K562 (cell line): Measurements from ENCODE around the gene FOXR1. TPM values are rescaled to one million over a fixed set of nuclear protein-coding genes. Genes with fewer than 3 reads are reported as not detected.

Experiments
- ATAC-seq: fragments of 200-7000 bp; cut with Tn5 transposase; 3 replicates; pipeline ENCODE4 v1.9.1; 2020; ENCODE audit warnings: moderate library complexity
- BruUV-seq: library from RNA; stranded (reverse); fragments of 400-500 nt; replicated peaks from 2 replicates; lab custom pipeline; 2021; lab: Mats Ljungman, UMichigan
- CTCF ChIA-PET: fragments of 300-600 bp; formaldehyde crosslinking; extraction: SDS; loops from one replicate; lab custom pipeline; 2021; ENCODE audit warnings: low intra/inter-chr PET ratio; lab: Yijun Ruan, JAX
- POLR2A ChIA-PET: fragments of 300-600, 350-650 bp; sonication (Branson Sonifier 250); formaldehyde crosslinking; extraction: SDS; loops from one replicate; lab custom pipeline; 2021; ENCODE audit warnings: antibody characterized with exemption, inconsistent platforms; lab: Yijun Ruan, JAX
- DNase-seq, 4 experiments: peaks; one replicate each; pipeline versions ENCODE4 v3.0.0 to v3.0.0-alpha.2; 2011 to 2018; ENCODE audit warnings: low spot score in 3 of 4, mixed read lengths in 3 of 4; ENCODE audit errors: extremely low read depth in 1 of 4
- FAIRE-seq: peaks from 2 replicates; lab custom pipeline; 2011; peaks lifted over from hg19 to GRCh38; lab: Jason Lieb, UNC
- H2AFZ ChIP-seq: 2 replicates; pipeline ENCODE4 v1.6.0; 2011; ENCODE audit warnings: low read depth, low read length, control low read depth, inconsistent platforms
- H3K27ac ChIP-seq: fragments of 200-600 bp; 3 replicates; pipeline ENCODE4 v1.8.0; 2011; ENCODE audit warnings: low read depth, mild to moderate bottlenecking, control low read depth, inconsistent platforms, low read length, moderate library complexity, mixed read lengths; ENCODE audit errors: extremely low read depth
- H3K27me3 ChIP-seq, 2 experiments: fragments of 300-600 bp in 1 of 2; 2 replicates in 1 of 2; 3 replicates in 1 of 2; pipeline versions ENCODE4 v1.6.0 to v1.8.0; 2011; ENCODE audit warnings: inconsistent platforms in 2 of 2, low read length in 2 of 2, mild to moderate bottlenecking in 1 of 2, mixed read lengths in 1 of 2, moderate library complexity in 1 of 2; ENCODE audit not compliant: control insufficient read depth in 2 of 2, insufficient read depth in 2 of 2
- H3K36me3 ChIP-seq: fragments of 300-600 bp; 3 replicates; pipeline ENCODE4 v1.8.0; 2011; ENCODE audit warnings: mild to moderate bottlenecking, low read length, inconsistent platforms; ENCODE audit not compliant: control insufficient read depth, insufficient read depth
- H3K4me1 ChIP-seq, 2 experiments: fragments of 200-600 bp in 1 of 2; replicated peaks in 1 of 2; 2 replicates in 1 of 2; 3 replicates in 1 of 2; pipeline versions ENCODE4 v1.5.1 to v1.8.0; 2011; ENCODE audit warnings: inconsistent platforms in 2 of 2, low read length in 2 of 2, mild to moderate bottlenecking in 1 of 2, mixed read lengths in 1 of 2, moderate library complexity in 1 of 2; ENCODE audit not compliant: control insufficient read depth in 2 of 2, insufficient read depth in 2 of 2
- H3K4me2 ChIP-seq: 2 replicates; pipeline ENCODE4 v1.6.1; 2011; ENCODE audit warnings: low read length, control low read depth, inconsistent platforms, mixed read lengths; ENCODE audit not compliant: insufficient read depth
- H3K4me3 ChIP-seq: fragments of 200-600 bp; sonication (generic), shearing (Covaris generic); 2 replicates; pipeline ENCODE4 v1.5.1; 2016; ENCODE audit warnings: control low read depth, inconsistent platforms
- H3K79me2 ChIP-seq: fragments of 200-600 bp; 3 replicates; pipeline ENCODE4 v1.8.0; 2011; ENCODE audit warnings: low read length, inconsistent platforms; ENCODE audit not compliant: control insufficient read depth, insufficient read depth
- H3K9ac ChIP-seq, 2 experiments: 2 replicates each; pipeline versions ENCODE4 v1.6.0 to v1.6.1; 2011; ENCODE audit warnings: low read depth in 2 of 2, low read length in 2 of 2, control low read depth in 1 of 2, inconsistent platforms in 1 of 2, mild to moderate bottlenecking in 1 of 2, mixed read lengths in 1 of 2; ENCODE audit not compliant: insufficient read depth in 1 of 2
- H3K9me1 ChIP-seq: one replicate; pipeline ENCODE4 v1.6.0; 2011; ENCODE audit warnings: inconsistent platforms, mild to moderate bottlenecking, low read length, moderate library complexity; ENCODE audit not compliant: control insufficient read depth, insufficient read depth
- H3K9me3 ChIP-seq: replicated peaks from 2 replicates; pipeline ENCODE4 v1.5.1; 2011; ENCODE audit warnings: low read depth, low read length, inconsistent platforms; ENCODE audit not compliant: control insufficient read depth, insufficient read depth
- H4K20me1 ChIP-seq: replicated peaks from 2 replicates; pipeline ENCODE4 v1.6.1; 2011; ENCODE audit warnings: low read length, inconsistent platforms, mixed read lengths; ENCODE audit not compliant: control insufficient read depth, insufficient read depth
- E2F3 ChIP-seq: fragments of 250-450 bp; sonication (Bioruptor Pico); IDR thresholded peaks from 2 replicates; pipeline ENCODE4 v1.4.0; 2020; ENCODE audit warnings: mild to moderate bottlenecking
- ETV1 ChIP-seq: fragments of 450-650 bp; conservative IDR thresholded peaks from 2 replicates; pipeline ENCODE4 v1.6.1; 2016; ENCODE audit warnings: missing genetic modification characterization, control low read depth, low read depth, missing compliant biosample characterization
- KAT2B ChIP-seq: IDR thresholded peaks from one replicate; pipeline ENCODE4 v1.6.1; 2012; ENCODE audit warnings: low read depth, mild to moderate bottlenecking, control low read depth, inconsistent platforms, low read length, moderate library complexity
- SMARCB1 ChIP-seq: IDR thresholded peaks from 2 replicates; pipeline ENCODE4 v1.6.1; 2011; ENCODE audit warnings: improper control_type of control experiment, low read depth; ENCODE audit not compliant: insufficient read length
- TCF7L2 ChIP-seq: fragments of 150-350 bp; IDR thresholded peaks from 2 replicates; pipeline ENCODE4 v1.6.1; 2016; ENCODE audit warnings: low read depth, mild to moderate bottlenecking, low read length, moderate library complexity
- ZBTB1 ChIP-seq: sonication (generic); formaldehyde crosslinking; IDR thresholded peaks from 2 replicates; pipeline ENCODE4 v1.8.1; 2023; ENCODE audit warnings: missing genetic modification reagents, low read depth, mild to moderate bottlenecking, borderline replicate concordance
- ZNF143 ChIP-seq: sonication (generic); formaldehyde crosslinking; IDR thresholded peaks from 2 replicates; pipeline ENCODE4 v1.9.0; 2022; ENCODE audit warnings: mild to moderate bottlenecking, missing genetic modification reagents
- WGBS: fragments of 100-300 bp; shearing (Covaris generic); methylation state at CpG from one replicate; pipeline ENCODE4 v1.1.6; 2016; ENCODE audit warnings: low coverage, mixed read lengths; ENCODE audit not compliant: insufficient coverage; ENCODE audit errors: missing lambda C conversion rate; 5-methylcytosine and 5-hydroxymethylcytosine counted together
- in situ Hi-C: fragments of 300-500 bp; cut with MboI; formaldehyde crosslinking; loops from 4 replicates; pipeline ENCODE4 v1.15.0; 2018; ENCODE audit warnings: inconsistent platforms, mixed read lengths
- intact Hi-C: fragments of 100-400 bp; cut with micrococcal nuclease; formaldehyde crosslinking; loops from 2 replicates; pipeline ENCODE4 v1.14.2; 2022
- polyA plus RNA-seq, 8 experiments: library from polyadenylated mRNA; depleted of rRNA in 4 of 8; stranded (reverse) in 5 of 8; unstranded in 3 of 8; fragments of >200 nt; fragmentation: Nextera tagmentation in 2 of 8; fragmentation: Illumina TruSeq in 1 of 8; extraction: Ambion mirVana in 2 of 8; extraction: Trizol in 1 of 8; gene quantifications; 2 replicates each; pipeline versions ENCODE4 v1.2.1 to v1.2.3, GENCODE V29; 2011 to 2014; ENCODE audit warnings: inconsistent platforms in 1 of 8, missing spikeins in 1 of 8
- total RNA-seq, 7 experiments: library from RNA; depleted of rRNA in 6 of 7; stranded (reverse); fragments of >200 nt in 6 of 7; fragmentation: Illumina TruSeq in 2 of 7; extraction: Trizol in 2 of 7; gene quantifications; 2 replicates each; pipeline versions ENCODE4 v1.2.1 to v1.2.3, GENCODE V29; 2011 to 2021; ENCODE audit warnings: low replicate concordance in 1 of 7

The FOXR1 gene
- total and polyA plus RNA-seq, 9 of the 15 experiments (the other 6 are each of a cell fraction or from before 2014, with no cell fraction given), result not detected

GRCh38 chr11:118933486-118933885 is 38.1 kb upstream of the FOXR1 start:
- TF ChIP-seq KAT2B (no peak), ZBTB1 (CRISPR knock-in tag) (no peak), E2F3 (CRISPR knock-in tag) (no peak), SMARCB1 (no peak), ETV1 (tag) (no peak), TCF7L2 (no peak), ZNF143 (CRISPR knock-in tag) (no peak)
- Histone ChIP-seq H3K4me2 (no peak overlapping the region), H3K4me3 (no peak overlapping the region), H3K27ac (no peak overlapping the region), H3K9ac (peak overlapping the region in 1 of 2 experiments; percentile 56; a peak in 1 of 4 replicates), H3K4me1 (peaks cover 3 to 20% of the 10 kb centered on the region in 2 experiments; a peak in 3 of 5 replicates), H4K20me1 (no peaks in the 10 kb centered on the region), H3K9me3 (no peaks in the 10 kb centered on the region), H2AFZ (0 out of 2 replicates have a peak overlapping the region, but pooled peaks have one; percentile 39), H3K27me3 (peaks cover 0 to under 1% of the 10 kb centered on the region in 2 experiments; a peak in 1 of 5 replicates), H3K79me2 (no peaks in the 10 kb centered on the region), H3K9me1 (no peaks in the 10 kb centered on the region), H3K36me3 (no peaks in the 10 kb centered on the region)
- FAIRE-seq (no peak), ATAC-seq (no peak), DNase-seq (no peak)
- no TSS peak for BruUV-seq
- POLR2A ChIA-PET, result no interaction called here
- CTCF ChIA-PET, result interaction anchor here (0.5 kb wide), 1 partner anchor 335 kb away, joined by 3 read pairs; no protein-coding TSS in a partner anchor
- WGBS, result 7% methylated on average over 4 of the region's 4 CpGs
- intact Hi-C loops, result no loop called here
- in situ Hi-C loops, result no loop called here
